Ishikawa (cell line): Measurements from ENCODE around the gene MYOF.

ENCODE experiments used
- CEBPB ChIP-seq: IDR thresholded peaks from 2 replicates; pipeline ENCODE4 v1.6.1; 2012
- CREB1 ChIP-seq: IDR thresholded peaks from 2 replicates; pipeline ENCODE4 v1.6.1; 2012; ENCODE audit warnings: low read depth
- EGR1 ChIP-seq: IDR thresholded peaks from 2 replicates; pipeline ENCODE4 v1.6.1; 2012
- EP300 ChIP-seq: IDR thresholded peaks from 2 replicates; pipeline ENCODE4 v1.6.1; 2012; ENCODE audit warnings: borderline replicate concordance
- FOXM1 ChIP-seq: IDR thresholded peaks from 2 replicates; pipeline ENCODE4 v1.6.1; 2012; ENCODE audit warnings: low read depth, borderline replicate concordance
- MAX ChIP-seq: IDR thresholded peaks from 2 replicates; pipeline ENCODE4 v1.6.1; 2012
- NFIC ChIP-seq: IDR thresholded peaks from 2 replicates; pipeline ENCODE4 v1.6.1; 2012
- RAD21 ChIP-seq: IDR thresholded peaks from 2 replicates; pipeline ENCODE4 v1.6.1; 2012; ENCODE audit warnings: low read depth
- REST ChIP-seq: IDR thresholded peaks from 2 replicates; pipeline ENCODE4 v1.6.1; 2012; ENCODE audit warnings: low read depth, mild to moderate bottlenecking
- TAF1 ChIP-seq: IDR thresholded peaks from 2 replicates; pipeline ENCODE4 v1.6.1; 2012; ENCODE audit warnings: low read depth, mild to moderate bottlenecking
- TCF12 ChIP-seq: IDR thresholded peaks from 2 replicates; pipeline ENCODE4 v1.6.1; 2012; ENCODE audit warnings: low read depth
- TEAD4 ChIP-seq: IDR thresholded peaks from 2 replicates; pipeline ENCODE4 v1.6.1; 2012
- USF1 ChIP-seq: IDR thresholded peaks from 2 replicates; pipeline ENCODE4 v1.6.1; 2012
- YY1 ChIP-seq: IDR thresholded peaks from 2 replicates; pipeline ENCODE4 v1.6.1; 2012; ENCODE audit warnings: low read depth
- ZBTB7A ChIP-seq: IDR thresholded peaks from 2 replicates; pipeline ENCODE4 v1.6.1; 2012; ENCODE audit warnings: low read depth

MYOF gene

GRCh38 chr10:93515071-93516005 lies 33.2 kb upstream of the MYOF start:
- TF ChIP-seq FOXM1 (no peak), ZBTB7A (no peak), MAX (no peak), EP300 (no peak), USF1 (no peak), TEAD4 (no peak), CEBPB (no peak), YY1 (no peak), NFIC (no peak), EGR1 (no peak), CREB1 (no peak), TCF12 (no peak), RAD21 (no peak), REST (no peak)

GRCh38 chr10:93514521-93514920 lies 32.4 kb upstream of the MYOF start:
- TF ChIP-seq RAD21 (no peak), ZBTB7A (no peak), YY1 (no peak), REST (no peak)

- TF ChIP-seq CEBPB (no peak), FOXM1 (no peak), NFIC (no peak), TAF1 (no peak), RAD21 (no peak), TEAD4 (no peak), EP300 (no peak), ZBTB7A (no peak), CREB1 (no peak), TCF12 (no peak), USF1 (no peak), YY1 (no peak), MAX (no peak), REST (no peak), EGR1 (no peak)
These were observed 31.0 kb upstream of the MYOF start for GRCh38 chr10:93513091-93513490.

GRCh38 chr10:93512565-93512964 lies 30.4 kb upstream of the MYOF start:
- TF ChIP-seq TCF12 (no peak), REST (no peak), CEBPB (no peak), NFIC (no peak), RAD21 (no peak), YY1 (no peak), ZBTB7A (no peak), MAX (no peak), EGR1 (no peak), TEAD4 (no peak), USF1 (no peak), EP300 (no peak), CREB1 (no peak), TAF1 (no peak), FOXM1 (no peak)
